GM19240 (cell line): Measurements from ENCODE around the gene DCDC2B.
"Not testable (repeated sequence)": the region's sequence is repeated elsewhere in the genome, so short reads cannot be mapped to it uniquely, and the experiment has no call there.

Experiments
- DNase-seq: peaks from one replicate; pipeline ENCODE4 v3.0.0; 2011; ENCODE audit warnings: low spot score; ENCODE audit not compliant: insufficient read length

DCDC2B gene

GRCh38 chr1:32208891-32209328 is at the start of gene DCDC2B:
TSS of gene DCDC2B (plus strand) at chr1:32209089. CDS start at chr1:32209094, 5 bp downstream.
- no peak for DNase-seq

- DNase-seq, result peak; percentile 30
Observed at GRCh38 chr1:32159189-32159588, 49.7 kb upstream of the DCDC2B start.

GRCh38 chr1:32163405-32163804 is 45.5 kb upstream of the DCDC2B start:
- no peak for DNase-seq

GRCh38 chr1:32165633-32166032 is 43.3 kb upstream of the DCDC2B start:
- not testable (repeated sequence) for DNase-seq

GRCh38 chr1:32170991-32171390 is 37.9 kb upstream of the DCDC2B start:
- DNase-seq, result no peak

GRCh38 chr1:32172621-32173245 is 36.2 kb upstream of the DCDC2B start:
- DNase-seq, result no peak

GRCh38 chr1:32178380-32179192 is 30.3 kb upstream of the DCDC2B start:
- DNase-seq, result no peak

- no peak for DNase-seq
Observed at GRCh38 chr1:32179193-32179442, 29.8 kb upstream of the DCDC2B start.

GRCh38 chr1:32179443-32180185 is 29.3 kb upstream of the DCDC2B start, which contains the start of gene TXLNA:
TSS of gene TXLNA (plus strand) at chr1:32179675. CDS start at chr1:32180346, 671 bp downstream.
- DNase-seq, result peak; percentile 97

GRCh38 chr1:32180186-32181060 is 28.5 kb upstream of the DCDC2B start:
- DNase-seq, result no peak

GRCh38 chr1:32181065-32181464 is 27.8 kb upstream of the DCDC2B start:
- DNase-seq, result no peak

- DNase-seq, result no peak
Observed at GRCh38 chr1:32181563-32181962, 27.3 kb upstream of the DCDC2B start.

- no peak for DNase-seq
Observed at GRCh38 chr1:32182060-32182459, 26.8 kb upstream of the DCDC2B start.

GRCh38 chr1:32184650-32185049 is 24.2 kb upstream of the DCDC2B start:
- no peak for DNase-seq

GRCh38 chr1:32186077-32186476 is 22.8 kb upstream of the DCDC2B start:
- no peak for DNase-seq

- DNase-seq, result no peak
Observed at GRCh38 chr1:32186491-32186890, 22.4 kb upstream of the DCDC2B start.

GRCh38 chr1:32187850-32188249 is 21.0 kb upstream of the DCDC2B start:
- no peak for DNase-seq

GRCh38 chr1:32192220-32192948 is 16.5 kb upstream of the DCDC2B start:
- DNase-seq, result no peak

GRCh38 chr1:32194984-32195383 is 13.9 kb upstream of the DCDC2B start:
- DNase-seq, result no peak

- no peak for DNase-seq
Observed at GRCh38 chr1:32195531-32195930, 13.4 kb upstream of the DCDC2B start.
